GM12892 (cell line): ENCODE measurements around the gene PPP1R16B.

ENCODE experiments used
- DNase-seq: peaks from one replicate; pipeline ENCODE4 v3.0.0; 2011; ENCODE audit not compliant: insufficient read length
- FAIRE-seq: peaks from 2 replicates; lab custom pipeline; 2011; peaks lifted over from hg19 to GRCh38; lab: Jason Lieb, UNC
- POLR2A ChIP-seq: IDR thresholded peaks from 2 replicates; pipeline ENCODE4 v1.6.1; 2011; ENCODE audit warnings: low read depth, low read length, control low read depth
- POLR2AphosphoS5 ChIP-seq: IDR thresholded peaks from 2 replicates; pipeline ENCODE4 v1.6.1; 2011; ENCODE audit warnings: low read depth, low read length, control low read depth
- TAF1 ChIP-seq: IDR thresholded peaks from 2 replicates; pipeline ENCODE4 v1.6.1; 2011; ENCODE audit warnings: low read depth, mild to moderate bottlenecking, control low read depth, low read length, borderline replicate concordance

Gene PPP1R16B

GRCh38 chr20:38896009-38896594, 90.6 kb downstream of the PPP1R16B start:
- FAIRE-seq (no peak), DNase-seq (no peak)
- no peak for TF ChIP-seq POLR2A
- TF ChIP-seq POLR2AphosphoS5: no peak
- no peak for TF ChIP-seq TAF1

GRCh38 chr20:38897267-38897666, 91.8 kb downstream of the PPP1R16B start:
- no peak for DNase-seq
- no peak for FAIRE-seq
- no peak for TF ChIP-seq POLR2AphosphoS5

DNA sequence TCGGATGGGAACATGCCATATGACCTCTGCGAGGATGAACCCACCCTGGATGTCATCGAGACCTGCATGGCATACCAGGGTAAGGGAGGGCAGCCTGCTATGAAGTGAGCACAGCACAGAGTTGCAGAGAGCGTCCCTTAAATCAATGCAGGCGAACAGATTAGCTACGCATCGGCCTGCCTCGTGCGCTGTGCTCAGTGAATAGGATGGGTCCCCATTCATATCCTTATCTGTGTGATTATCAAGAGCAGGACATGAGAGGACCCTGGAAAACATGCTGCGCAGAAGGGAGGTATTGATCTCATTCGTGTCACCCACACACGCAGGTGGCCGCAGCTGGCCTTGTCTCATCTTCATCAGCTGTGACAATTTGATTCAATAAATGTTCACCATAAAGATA, 95.1 kb downstream of the PPP1R16B start:
- no peak for FAIRE-seq
- TF ChIP-seq POLR2AphosphoS5 (no peak), TAF1 (no peak), POLR2A (no peak)
- no peak for DNase-seq

DNA sequence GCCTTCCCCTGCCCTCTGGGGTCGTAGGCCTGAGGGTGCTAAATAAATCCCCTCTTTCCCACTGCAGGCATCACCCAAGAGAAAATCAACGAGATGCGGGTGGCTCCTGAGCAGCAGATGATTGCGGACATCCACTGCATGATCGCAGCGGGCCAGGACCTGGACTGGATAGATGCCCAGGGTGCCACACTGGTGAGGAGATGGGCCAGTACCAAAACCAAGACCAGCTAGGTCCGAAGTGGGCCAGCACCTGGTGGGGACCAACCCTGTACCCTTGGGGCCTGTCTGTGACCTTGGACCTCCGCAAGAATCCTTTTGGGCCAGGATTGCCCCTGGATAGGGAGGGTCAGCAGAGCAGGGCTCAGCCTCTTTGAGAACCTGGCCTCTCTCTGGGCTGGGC, 97.1 kb downstream of the PPP1R16B start:
- TF ChIP-seq POLR2A (no peak), POLR2AphosphoS5 (no peak), TAF1 (no peak)
- no peak for DNase-seq
- FAIRE-seq: no peak

DNA sequence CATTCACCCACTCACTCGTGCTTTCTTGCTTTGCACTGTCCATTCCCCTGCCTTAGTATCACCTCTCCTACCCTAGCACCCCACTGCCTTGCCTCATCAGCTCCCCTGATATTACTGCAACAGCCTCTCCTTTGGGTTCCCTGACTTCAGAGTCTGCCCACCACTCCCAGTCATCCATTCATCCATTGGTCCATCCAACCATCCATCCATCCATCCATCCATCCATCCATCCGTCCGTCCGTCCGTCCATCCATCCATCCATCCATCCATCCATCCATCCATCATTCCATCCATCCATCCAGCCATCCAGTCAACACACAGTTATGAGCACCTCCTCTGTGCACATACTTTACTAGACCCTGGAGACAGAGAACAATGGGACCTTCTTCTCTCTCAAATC, 97.8 kb downstream of the PPP1R16B start:
- DNase-seq (no peak), FAIRE-seq (no peak)
- TF ChIP-seq POLR2A: no peak
- no peak for TF ChIP-seq TAF1
- TF ChIP-seq POLR2AphosphoS5: no peak

DNA sequence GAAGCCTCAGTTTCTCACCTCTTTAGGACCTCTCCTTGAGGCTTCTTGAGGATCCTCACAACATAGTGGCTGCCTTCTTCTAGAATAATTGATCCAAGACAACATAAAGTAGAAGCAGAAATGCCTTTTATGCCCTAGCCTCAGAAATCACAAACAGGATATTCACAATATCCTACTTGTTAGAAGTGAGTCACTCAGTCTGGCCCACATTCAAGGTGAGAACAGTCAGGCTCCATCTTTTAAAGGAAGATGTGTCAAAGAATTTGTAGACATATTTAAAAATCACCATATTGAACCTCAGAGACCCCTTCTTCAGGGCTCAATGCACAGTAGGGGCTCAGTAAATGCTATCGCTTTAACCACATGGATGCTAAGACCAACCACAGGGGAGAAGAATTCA, 99.9 kb downstream of the PPP1R16B start:
- TF ChIP-seq TAF1: no peak
- no peak for TF ChIP-seq POLR2A
- no peak for TF ChIP-seq POLR2AphosphoS5
- DNase-seq: no peak
- FAIRE-seq: no peak

- no peak for TF ChIP-seq POLR2AphosphoS5
- no peak for TF ChIP-seq POLR2A
- no peak for TF ChIP-seq TAF1
- DNase-seq (no peak), FAIRE-seq (no peak)
These were observed 102.6 kb downstream of the PPP1R16B start for GRCh38 chr20:38907918-38908677.

DNA sequence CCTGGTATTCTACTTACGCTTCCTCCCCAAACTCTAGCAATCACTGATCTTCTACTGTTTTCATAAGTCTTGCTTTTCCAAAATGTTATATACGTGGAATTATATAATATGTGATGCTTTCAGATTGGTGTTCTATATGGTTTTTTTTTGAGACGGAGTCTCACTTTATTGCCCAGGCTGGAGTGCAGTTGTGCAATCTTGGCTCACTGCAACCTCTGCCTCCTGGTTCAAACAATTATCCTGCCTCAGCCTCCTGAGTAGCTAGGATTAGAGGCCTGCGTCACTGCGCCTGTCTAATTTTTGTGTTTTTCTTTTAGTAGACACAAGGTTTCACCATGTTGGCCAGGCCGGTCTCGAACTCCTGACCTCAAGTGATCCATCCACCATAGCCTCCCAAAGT, 109.9 kb downstream of the PPP1R16B start:
- TF ChIP-seq TAF1: no peak
- TF ChIP-seq POLR2AphosphoS5: no peak
- no peak for TF ChIP-seq POLR2A

GRCh38 chr20:38917657-38918056, 112.2 kb downstream of the PPP1R16B start:
- DNase-seq: no peak
- FAIRE-seq: no peak
- TF ChIP-seq TAF1: no peak
- TF ChIP-seq POLR2AphosphoS5: no peak
- no peak for TF ChIP-seq POLR2A

More for the DNA sequence above, 109.9 kb downstream of the PPP1R16B start:
- DNase-seq (no peak), FAIRE-seq (no peak)

DNA sequence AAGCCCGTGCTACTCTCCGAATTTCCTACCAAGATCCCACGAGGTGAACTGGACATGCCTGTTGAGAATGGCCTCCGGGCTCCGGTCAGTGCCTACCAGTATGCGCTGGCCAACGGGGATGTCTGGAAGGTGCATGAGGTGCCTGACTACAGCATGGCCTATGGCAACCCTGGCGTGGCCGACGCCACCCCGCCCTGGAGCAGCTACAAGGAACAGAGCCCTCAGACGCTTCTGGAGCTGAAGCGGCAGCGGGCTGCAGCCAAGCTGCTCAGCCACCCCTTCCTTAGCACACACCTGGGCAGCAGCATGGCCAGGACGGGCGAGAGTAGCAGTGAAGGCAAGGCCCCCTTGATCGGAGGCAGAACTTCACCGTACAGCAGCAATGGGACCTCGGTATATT, 112.7 kb downstream of the PPP1R16B start:
- no peak for DNase-seq
- FAIRE-seq: no peak
- TF ChIP-seq TAF1 (no peak), POLR2A (no peak), POLR2AphosphoS5 (no peak; the same call in 1 of the 2 replicates)

DNA sequence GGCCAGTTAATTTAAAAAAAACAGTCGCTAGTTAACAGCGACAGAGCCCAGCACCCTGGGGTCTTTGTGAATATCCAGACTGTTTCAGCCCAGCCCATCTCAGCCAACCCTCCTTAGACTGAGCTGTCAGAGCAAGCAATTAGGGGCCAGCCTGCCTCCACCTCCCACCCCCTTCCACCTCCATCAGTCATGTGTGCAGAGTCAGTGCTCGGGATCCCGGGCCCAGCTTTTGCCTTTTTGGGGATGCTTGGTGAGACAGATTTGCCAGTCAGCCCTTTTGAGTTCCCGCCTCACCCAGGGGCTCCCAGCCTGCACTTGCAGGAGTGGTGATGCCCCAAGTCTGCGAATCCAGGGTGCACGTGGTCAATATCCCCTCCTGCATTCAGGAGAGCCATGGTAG, 114.2 kb downstream of the PPP1R16B start:
- DNase-seq (no peak), FAIRE-seq (no peak)
- no peak for TF ChIP-seq POLR2AphosphoS5
- TF ChIP-seq POLR2A: no peak
- TF ChIP-seq TAF1: no peak

- DNase-seq (no peak), FAIRE-seq (no peak)
- TF ChIP-seq TAF1: no peak
- TF ChIP-seq POLR2AphosphoS5: no peak
- no peak for TF ChIP-seq POLR2A
These were observed 114.9 kb downstream of the PPP1R16B start for GRCh38 chr20:38920411-38920810.

DNA sequence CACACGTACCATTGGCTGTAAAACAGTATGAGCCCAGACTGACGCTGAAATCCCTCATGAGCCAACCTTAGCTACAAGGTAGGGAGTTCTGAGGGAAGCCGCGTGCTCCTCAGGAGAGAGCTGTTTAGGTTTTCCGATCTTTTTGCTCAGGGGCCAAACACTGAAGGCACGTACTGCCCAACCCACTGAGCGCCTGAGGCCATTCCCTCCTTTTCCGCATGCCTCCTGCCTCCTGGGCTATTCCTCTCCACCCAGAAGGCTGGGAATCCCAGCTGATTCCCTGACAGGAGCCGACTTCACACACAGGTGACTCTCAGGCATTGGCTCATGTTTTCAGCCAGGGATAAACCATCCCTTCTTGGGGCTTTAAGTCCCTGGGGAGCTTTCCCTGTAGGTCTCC, 115.4 kb downstream of the PPP1R16B start:
- no peak for TF ChIP-seq TAF1
- TF ChIP-seq POLR2AphosphoS5: no peak
- TF ChIP-seq POLR2A: no peak
- DNase-seq (no peak), FAIRE-seq (no peak)
